Large intestine (tissue), 3 donors: ENCODE data around the gene SEMA3A. TPM values are rescaled to one million over a fixed set of nuclear protein-coding genes. Genes with fewer than 3 reads are reported as not detected.
"Not testable (repeated sequence)": the region's sequence is repeated elsewhere in the genome, so short reads cannot be mapped to it uniquely, and the experiment has no call there.

Experiments used
- DNase-seq, 2 donors: peaks; one replicate each; pipeline versions ENCODE4 v3.0.0 to v3.0.0-alpha.2; 2013
- H3K27ac ChIP-seq: one replicate; pipeline ENCODE4 v1.5.1; 2013; ENCODE audit warnings: low read length
- H3K27me3 ChIP-seq: 2 replicates; pipeline ENCODE4 v1.6.1; 2013; ENCODE audit warnings: low read length; ENCODE audit not compliant: control insufficient read depth, insufficient read depth
- H3K36me3 ChIP-seq: 2 replicates; pipeline ENCODE4 v1.6.1; 2013; ENCODE audit warnings: low read length; ENCODE audit not compliant: control insufficient read depth, insufficient read depth
- H3K4me1 ChIP-seq: one replicate; pipeline ENCODE4 v1.6.1; 2013; ENCODE audit warnings: low read length; ENCODE audit not compliant: control insufficient read depth, insufficient read depth
- H3K4me3 ChIP-seq: one replicate; pipeline ENCODE4 v1.5.1; 2013; ENCODE audit warnings: low read length
- H3K9me3 ChIP-seq: one replicate; pipeline ENCODE4 v1.6.1; 2013; ENCODE audit warnings: mild to moderate bottlenecking, low read depth, low read length, moderate library complexity; ENCODE audit not compliant: control insufficient read depth
- WGBS: methylation state at CpG from one replicate; pipeline ENCODE4 v1.1.5; 2013; ENCODE audit warnings: low lambda C conversion rate; ENCODE audit not compliant: insufficient coverage; 5-methylcytosine and 5-hydroxymethylcytosine counted together
- polyA plus RNA-seq: library from polyadenylated mRNA; unstranded; fragments of 120-200 nt; gene quantifications from one replicate; pipeline ENCODE4 v1.2.1, GENCODE V29; 2013

Gene SEMA3A
- polyA plus RNA-seq, 1 donor = 11.7 TPM

GRCh38 chr7:84162125-84162524 is 32.5 kb downstream of the SEMA3A start:
- H3K4me1 ChIP-seq = no peaks in the 10 kb centered on the region
- H3K36me3 ChIP-seq = no peaks in the 10 kb centered on the region
- H3K9me3 ChIP-seq = no peaks in the 10 kb centered on the region
- no peak for DNase-seq
- H3K27me3 ChIP-seq = no peaks in the 10 kb centered on the region
- no peak overlapping the region for H3K4me3 ChIP-seq
- H3K27ac ChIP-seq = no peak overlapping the region

DNA sequence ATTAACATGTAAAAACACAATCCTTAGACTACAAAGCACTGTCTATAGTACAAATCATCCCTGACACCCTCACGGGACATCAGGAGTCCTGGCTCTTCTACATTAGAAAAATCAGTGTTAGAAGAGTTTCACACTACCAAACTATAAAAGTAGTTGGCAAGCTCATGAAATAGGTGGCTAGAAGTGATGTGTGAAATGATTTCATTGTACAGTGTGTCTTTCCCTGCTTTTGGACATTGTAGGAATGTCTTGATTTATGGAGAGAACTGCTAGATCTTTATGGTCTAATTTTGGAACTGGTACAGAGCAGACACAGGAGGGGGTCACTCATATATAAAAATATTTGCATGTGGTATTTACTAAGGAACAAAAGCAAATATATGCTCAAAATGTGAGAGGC is 33.2 kb downstream of the SEMA3A start:
- Histone ChIP-seq H3K9me3 (no peaks in the 10 kb centered on the region), H3K4me1 (no peaks in the 10 kb centered on the region), H3K4me3 (no peak overlapping the region), H3K27ac (no peak overlapping the region), H3K36me3 (no peaks in the 10 kb centered on the region), H3K27me3 (no peaks in the 10 kb centered on the region)
- DNase-seq = no peak
- no CpG with 5 or more reads among the region's 1 CpG for WGBS

DNA sequence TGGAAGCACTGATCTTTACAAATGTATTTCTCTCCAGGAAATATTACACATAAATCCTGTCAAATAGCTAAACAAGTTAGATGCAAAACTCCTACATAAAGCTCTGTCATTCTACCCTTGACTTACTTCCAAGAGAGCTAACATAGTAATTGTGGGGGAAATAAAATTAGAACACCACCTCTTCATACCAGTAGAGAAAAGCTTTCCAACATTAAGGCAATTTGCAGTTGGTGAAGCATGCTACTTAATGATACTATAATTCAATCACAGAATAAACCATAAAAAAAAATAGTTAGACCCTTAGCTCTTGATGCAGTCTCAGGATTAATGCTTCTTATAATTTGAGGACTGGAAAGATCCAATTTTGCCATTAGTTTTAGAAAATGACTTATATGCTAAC is 35.2 kb downstream of the SEMA3A start:
- Histone ChIP-seq H3K27me3 (no peaks in the 10 kb centered on the region), H3K36me3 (no peaks in the 10 kb centered on the region), H3K4me3 (no peak overlapping the region), H3K9me3 (no peaks in the 10 kb centered on the region), H3K27ac (no peak overlapping the region), H3K4me1 (no peaks in the 10 kb centered on the region)
- DNase-seq = no peak

DNA sequence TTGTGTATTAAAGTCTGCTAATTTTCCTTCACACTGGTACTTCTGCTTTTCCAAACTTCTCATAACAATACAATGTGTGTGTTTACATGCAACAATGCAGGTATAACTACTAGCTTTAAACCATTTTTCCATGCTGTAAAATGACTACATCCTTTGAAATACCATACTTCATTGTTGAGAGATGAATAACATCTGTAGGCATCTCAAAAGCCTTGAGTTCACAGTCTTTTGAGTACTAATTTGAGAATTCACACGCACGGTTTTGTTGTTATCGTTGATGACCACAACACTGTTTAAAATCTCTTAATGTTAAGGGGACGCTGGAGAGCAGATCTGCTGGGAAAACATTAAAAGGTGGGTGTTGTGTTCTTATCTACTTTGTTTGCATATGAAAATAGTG is 37.4 kb downstream of the SEMA3A start:
- H3K27ac ChIP-seq = no peak overlapping the region
- H3K9me3 ChIP-seq = no peaks in the 10 kb centered on the region
- WGBS = no CpG with 5 or more reads among the region's 4 CpGs
- DNase-seq = no peak
- H3K4me3 ChIP-seq = no peak overlapping the region
- no peaks in the 10 kb centered on the region for H3K4me1 ChIP-seq
- H3K36me3 ChIP-seq = no peaks in the 10 kb centered on the region
- H3K27me3 ChIP-seq = no peaks in the 10 kb centered on the region

GRCh38 chr7:84154991-84155781 is 39.4 kb downstream of the SEMA3A start:
- Histone ChIP-seq H3K27ac (no peak overlapping the region), H3K27me3 (no peaks in the 10 kb centered on the region), H3K9me3 (no peaks in the 10 kb centered on the region), H3K4me1 (no peaks in the 10 kb centered on the region), H3K4me3 (no peak overlapping the region), H3K36me3 (no peaks in the 10 kb centered on the region)
- DNase-seq = no peak
- 75% methylated on average over 4 of the region's 6 CpGs for WGBS

GRCh38 chr7:84152995-84153394 is 41.6 kb downstream of the SEMA3A start:
- H3K4me3 ChIP-seq = no peak overlapping the region
- DNase-seq = no peak
- H3K4me1 ChIP-seq = no peaks in the 10 kb centered on the region
- no peaks in the 10 kb centered on the region for H3K9me3 ChIP-seq
- no peaks in the 10 kb centered on the region for H3K36me3 ChIP-seq
- no peaks in the 10 kb centered on the region for H3K27me3 ChIP-seq
- H3K27ac ChIP-seq = no peak overlapping the region

DNA sequence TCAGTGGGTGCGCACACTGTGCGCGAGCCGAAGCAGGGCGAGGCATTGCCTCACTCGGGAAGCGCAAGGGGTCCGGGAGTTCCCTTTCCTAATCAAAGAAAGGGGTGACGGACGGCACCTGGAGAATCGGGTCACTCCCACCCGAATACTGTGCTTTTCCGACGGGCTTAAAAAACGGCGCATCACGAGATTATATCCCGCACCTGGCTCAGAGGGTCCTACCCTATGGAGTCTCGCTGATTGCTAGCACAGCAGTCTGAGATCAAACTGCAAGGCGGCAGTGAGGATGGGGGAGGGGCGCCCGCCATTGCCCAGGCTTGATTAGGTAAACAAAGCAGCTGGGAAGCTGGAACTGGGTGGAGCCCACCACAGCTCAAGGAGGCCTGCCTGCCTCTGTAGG is 44.2 kb downstream of the SEMA3A start:
- H3K4me1 ChIP-seq, H3K9me3 ChIP-seq, H3K27me3 ChIP-seq, DNase-seq, H3K4me3 ChIP-seq, H3K36me3 ChIP-seq, H3K27ac ChIP-seq: not testable (repeated sequence)
- WGBS = no CpG with 5 or more reads among the region's 22 CpGs

DNA sequence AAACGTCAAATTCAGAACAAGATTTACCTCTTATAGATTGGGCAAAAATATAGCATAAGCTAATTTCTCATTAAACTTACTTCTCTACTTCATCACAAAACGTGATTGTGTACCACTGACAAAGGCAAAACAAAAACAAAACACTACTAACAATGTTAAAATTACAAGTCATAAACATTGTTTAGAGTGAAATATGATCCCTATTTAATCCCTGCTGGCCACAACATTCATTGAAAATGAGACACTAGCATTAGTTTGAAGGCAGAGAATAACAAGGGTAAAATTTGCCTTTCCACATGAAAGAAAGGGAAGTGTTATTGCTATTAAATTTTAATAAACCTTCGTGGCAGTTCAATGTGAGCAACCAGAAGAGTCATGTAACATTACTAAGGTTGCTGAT is 45.0 kb downstream of the SEMA3A start:
- Histone ChIP-seq H3K36me3 (no peaks in the 10 kb centered on the region), H3K4me3 (no peak overlapping the region), H3K9me3 (no peaks in the 10 kb centered on the region), H3K27ac (no peak overlapping the region), H3K4me1 (no peaks in the 10 kb centered on the region), H3K27me3 (no peaks in the 10 kb centered on the region)
- WGBS = 67% methylated on average over 1 of the region's 3 CpGs
- DNase-seq = no peak

- no peaks in the 10 kb centered on the region for H3K9me3 ChIP-seq
- WGBS = 0% methylated on average over 1 of the region's 3 CpGs
- no peaks in the 10 kb centered on the region for H3K27me3 ChIP-seq
- no peaks in the 10 kb centered on the region for H3K36me3 ChIP-seq
- H3K4me1 ChIP-seq = no peaks in the 10 kb centered on the region
- H3K27ac ChIP-seq = no peak overlapping the region
- DNase-seq = no peak
- H3K4me3 ChIP-seq = no peak overlapping the region
Observed at GRCh38 chr7:84145892-84146291, 48.7 kb downstream of the SEMA3A start.

- no peaks in the 10 kb centered on the region for H3K27me3 ChIP-seq
- DNase-seq = no peak
- no peaks in the 10 kb centered on the region for H3K4me1 ChIP-seq
- H3K4me3 ChIP-seq = no peak overlapping the region
- no peaks in the 10 kb centered on the region for H3K9me3 ChIP-seq
- no peak overlapping the region for H3K27ac ChIP-seq
- WGBS = no CpG with 5 or more reads among the region's 1 CpG
- no peaks in the 10 kb centered on the region for H3K36me3 ChIP-seq
Observed at GRCh38 chr7:84144935-84145334, 49.7 kb downstream of the SEMA3A start.

GRCh38 chr7:84144480-84144879 is 50.1 kb downstream of the SEMA3A start:
- 71% methylated on average over 2 of the region's 3 CpGs for WGBS
- no peaks in the 10 kb centered on the region for H3K9me3 ChIP-seq
- no peaks in the 10 kb centered on the region for H3K36me3 ChIP-seq
- H3K4me1 ChIP-seq = no peaks in the 10 kb centered on the region
- H3K4me3 ChIP-seq = no peak overlapping the region
- H3K27me3 ChIP-seq = no peaks in the 10 kb centered on the region
- DNase-seq = no peak
- no peak overlapping the region for H3K27ac ChIP-seq
